HL-60 (cell line): ENCODE results near the gene POLE4.

ENCODE experiments used
- DNase-seq, 2 experiments: peaks; one replicate each; pipeline ENCODE4 v3.0.0-alpha.2; 2010 to 2020; ENCODE audit warnings: low read depth in 1 of 2, low spot score in 1 of 2
- H3K27ac ChIP-seq: fragments of 250-450 bp; sonication (Bioruptor Pico); replicated peaks from 2 replicates; pipeline ENCODE4 v1.5.1; 2020; ENCODE audit warnings: mild to moderate bottlenecking, moderate library complexity
- H3K27me3 ChIP-seq: fragments of 250-450 bp; sonication (Bioruptor Pico); 2 replicates; pipeline ENCODE4 v1.5.1; 2021; ENCODE audit warnings: mild to moderate bottlenecking, moderate library complexity; ENCODE audit not compliant: insufficient read depth, poor library complexity, severe bottlenecking
- H3K4me3 ChIP-seq: replicated peaks from 2 replicates; pipeline ENCODE4 v1.5.1; 2011; ENCODE audit warnings: mild to moderate bottlenecking, control low read depth, low read length; ENCODE audit not compliant: insufficient read depth
- GABPA ChIP-seq: IDR thresholded peaks from 2 replicates; pipeline ENCODE4 v1.6.1; 2012; ENCODE audit warnings: low read depth
- POLR2AphosphoS5 ChIP-seq: IDR thresholded peaks from 2 replicates; pipeline ENCODE4 v1.6.1; 2012; ENCODE audit warnings: low read depth
- SPI1 ChIP-seq: IDR thresholded peaks from 2 replicates; pipeline ENCODE4 v1.6.1; 2012; ENCODE audit warnings: low read depth, mild to moderate bottlenecking, borderline replicate concordance
- TF ChIP-seq, protein P1 (sequence below): IDR thresholded peaks from one replicate; pipeline ENCODE4 v1.5.1; 2011; ENCODE audit warnings: low read length, control low read depth, inconsistent platforms; ENCODE audit not compliant: insufficient read depth
- TF ChIP-seq, protein P2 (sequence below): IDR thresholded peaks from 2 replicates; pipeline ENCODE4 v1.6.1; 2012; ENCODE audit warnings: low read depth; ENCODE audit not compliant: insufficient replicate concordance

Gene POLE4

DNA sequence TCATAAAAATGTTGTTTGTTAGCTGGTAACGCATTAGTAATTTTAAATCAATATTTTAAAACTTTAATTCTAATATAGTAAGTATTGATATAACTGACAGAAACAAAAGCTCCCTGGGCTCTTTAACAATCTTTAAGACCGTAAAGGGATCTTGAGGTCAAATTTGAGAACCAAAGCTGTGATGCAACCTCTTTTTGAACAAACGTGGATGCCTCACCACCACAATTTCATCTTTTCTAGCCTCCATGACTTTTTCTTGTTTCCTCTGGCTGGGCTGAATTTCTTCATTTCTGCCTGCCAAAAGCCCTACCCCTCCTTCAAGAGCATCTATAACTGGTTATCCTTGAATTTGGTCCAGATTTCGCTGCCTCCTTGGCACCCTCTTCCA lies 563 bp upstream of the POLE4 start:
- TF ChIP-seq, protein P1, sequence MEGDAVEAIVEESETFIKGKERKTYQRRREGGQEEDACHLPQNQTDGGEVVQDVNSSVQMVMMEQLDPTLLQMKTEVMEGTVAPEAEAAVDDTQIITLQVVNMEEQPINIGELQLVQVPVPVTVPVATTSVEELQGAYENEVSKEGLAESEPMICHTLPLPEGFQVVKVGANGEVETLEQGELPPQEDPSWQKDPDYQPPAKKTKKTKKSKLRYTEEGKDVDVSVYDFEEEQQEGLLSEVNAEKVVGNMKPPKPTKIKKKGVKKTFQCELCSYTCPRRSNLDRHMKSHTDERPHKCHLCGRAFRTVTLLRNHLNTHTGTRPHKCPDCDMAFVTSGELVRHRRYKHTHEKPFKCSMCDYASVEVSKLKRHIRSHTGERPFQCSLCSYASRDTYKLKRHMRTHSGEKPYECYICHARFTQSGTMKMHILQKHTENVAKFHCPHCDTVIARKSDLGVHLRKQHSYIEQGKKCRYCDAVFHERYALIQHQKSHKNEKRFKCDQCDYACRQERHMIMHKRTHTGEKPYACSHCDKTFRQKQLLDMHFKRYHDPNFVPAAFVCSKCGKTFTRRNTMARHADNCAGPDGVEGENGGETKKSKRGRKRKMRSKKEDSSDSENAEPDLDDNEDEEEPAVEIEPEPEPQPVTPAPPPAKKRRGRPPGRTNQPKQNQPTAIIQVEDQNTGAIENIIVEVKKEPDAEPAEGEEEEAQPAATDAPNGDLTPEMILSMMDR = no peak
- TF ChIP-seq GABPA = no peak
- no peak for TF ChIP-seq SPI1
- TF ChIP-seq, protein P2, sequence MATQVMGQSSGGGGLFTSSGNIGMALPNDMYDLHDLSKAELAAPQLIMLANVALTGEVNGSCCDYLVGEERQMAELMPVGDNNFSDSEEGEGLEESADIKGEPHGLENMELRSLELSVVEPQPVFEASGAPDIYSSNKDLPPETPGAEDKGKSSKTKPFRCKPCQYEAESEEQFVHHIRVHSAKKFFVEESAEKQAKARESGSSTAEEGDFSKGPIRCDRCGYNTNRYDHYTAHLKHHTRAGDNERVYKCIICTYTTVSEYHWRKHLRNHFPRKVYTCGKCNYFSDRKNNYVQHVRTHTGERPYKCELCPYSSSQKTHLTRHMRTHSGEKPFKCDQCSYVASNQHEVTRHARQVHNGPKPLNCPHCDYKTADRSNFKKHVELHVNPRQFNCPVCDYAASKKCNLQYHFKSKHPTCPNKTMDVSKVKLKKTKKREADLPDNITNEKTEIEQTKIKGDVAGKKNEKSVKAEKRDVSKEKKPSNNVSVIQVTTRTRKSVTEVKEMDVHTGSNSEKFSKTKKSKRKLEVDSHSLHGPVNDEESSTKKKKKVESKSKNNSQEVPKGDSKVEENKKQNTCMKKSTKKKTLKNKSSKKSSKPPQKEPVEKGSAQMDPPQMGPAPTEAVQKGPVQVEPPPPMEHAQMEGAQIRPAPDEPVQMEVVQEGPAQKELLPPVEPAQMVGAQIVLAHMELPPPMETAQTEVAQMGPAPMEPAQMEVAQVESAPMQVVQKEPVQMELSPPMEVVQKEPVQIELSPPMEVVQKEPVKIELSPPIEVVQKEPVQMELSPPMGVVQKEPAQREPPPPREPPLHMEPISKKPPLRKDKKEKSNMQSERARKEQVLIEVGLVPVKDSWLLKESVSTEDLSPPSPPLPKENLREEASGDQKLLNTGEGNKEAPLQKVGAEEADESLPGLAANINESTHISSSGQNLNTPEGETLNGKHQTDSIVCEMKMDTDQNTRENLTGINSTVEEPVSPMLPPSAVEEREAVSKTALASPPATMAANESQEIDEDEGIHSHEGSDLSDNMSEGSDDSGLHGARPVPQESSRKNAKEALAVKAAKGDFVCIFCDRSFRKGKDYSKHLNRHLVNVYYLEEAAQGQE = no peak
- no peak for TF ChIP-seq POLR2AphosphoS5
- H3K4me3 ChIP-seq = peak overlapping the region; percentile 47
- peak; percentile 51 to 64 for DNase-seq
- no peaks in the 10 kb centered on the region for H3K27me3 ChIP-seq
- H3K27ac ChIP-seq = peak overlapping the region; percentile 95

DNA sequence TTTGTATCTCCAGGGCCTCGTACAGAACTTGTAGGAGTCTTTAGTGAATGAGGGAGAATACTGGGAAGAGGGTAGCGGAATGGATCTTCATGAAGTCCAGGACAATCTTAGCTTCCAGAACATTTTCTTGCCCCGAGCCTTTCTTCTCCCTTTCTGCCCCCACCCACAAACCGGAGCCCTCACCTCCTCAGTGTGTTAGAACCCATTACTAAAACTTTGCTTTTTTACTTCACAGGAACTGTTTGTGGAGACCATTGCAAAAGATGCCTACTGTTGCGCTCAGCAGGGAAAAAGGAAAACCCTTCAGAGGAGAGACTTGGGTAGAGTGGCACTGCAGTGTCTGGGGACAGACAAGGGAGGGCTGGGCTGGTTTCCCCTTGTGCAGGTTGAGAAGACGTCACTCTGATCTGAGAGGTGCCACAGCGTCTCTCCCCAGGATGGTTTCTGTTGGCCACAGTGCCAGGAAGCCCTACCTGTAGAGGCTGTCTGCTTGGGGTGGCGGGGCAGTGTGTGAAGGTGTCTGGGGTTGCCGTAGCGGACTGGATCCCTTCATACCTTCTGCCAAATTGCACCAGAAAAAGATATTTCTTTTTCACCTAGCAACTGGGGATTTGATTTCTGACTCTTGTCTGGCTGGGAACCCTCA lies 786 bp downstream of the POLE4 start:
- peak overlapping the region; percentile 95 for H3K27ac ChIP-seq
- TF ChIP-seq, protein P2 = no peak
- TF ChIP-seq SPI1 (no peak), GABPA (no peak), POLR2AphosphoS5 (no peak)
- TF ChIP-seq, protein P1 = no peak

DNA sequence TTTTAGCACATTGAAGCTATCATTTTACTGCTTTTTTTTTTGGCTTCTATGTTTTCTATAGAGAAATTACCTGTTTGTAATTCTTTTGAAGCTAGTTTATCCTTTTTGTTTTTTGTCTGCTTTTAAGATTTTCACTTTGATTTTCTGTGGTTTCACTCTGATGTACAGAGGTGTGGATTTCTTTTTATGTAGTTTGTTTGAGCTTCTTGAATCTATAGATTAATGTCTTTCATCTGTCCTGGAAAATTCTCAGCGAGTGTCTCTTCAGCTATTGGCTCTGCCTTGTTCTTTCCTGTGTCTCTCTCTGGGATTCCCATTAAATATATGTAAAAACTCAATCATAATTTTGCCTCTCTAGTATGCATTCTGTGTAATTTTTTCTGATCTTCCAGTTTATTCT lies 8.4 kb downstream of the POLE4 start:
- TF ChIP-seq, protein P2 = no peak
- TF ChIP-seq, protein P1 = no peak
- no peak for TF ChIP-seq SPI1
- no peak for TF ChIP-seq POLR2AphosphoS5
- TF ChIP-seq GABPA = no peak
- H3K27ac ChIP-seq = no peak overlapping the region
- no peaks in the 10 kb centered on the region for H3K27me3 ChIP-seq
- DNase-seq = no peak
- no peak overlapping the region for H3K4me3 ChIP-seq

More for the DNA sequence above, 786 bp downstream of the POLE4 start:
- DNase-seq = no peak
- Histone ChIP-seq H3K4me3 (peak overlapping the region; percentile 47), H3K27me3 (no peaks in the 10 kb centered on the region)
